T-helper 1 cell (primary cell): ENCODE measurements around the gene FBP2.
"Not testable (repeated sequence)": the region's sequence is repeated elsewhere in the genome, so short reads cannot be mapped to it uniquely, and the experiment has no call there.

Experiments used
- DNase-seq, 5 donors: peaks; one replicate each; pipeline ENCODE4 v3.0.0-alpha.2; 2012 to 2020

Gene FBP2

DNA sequence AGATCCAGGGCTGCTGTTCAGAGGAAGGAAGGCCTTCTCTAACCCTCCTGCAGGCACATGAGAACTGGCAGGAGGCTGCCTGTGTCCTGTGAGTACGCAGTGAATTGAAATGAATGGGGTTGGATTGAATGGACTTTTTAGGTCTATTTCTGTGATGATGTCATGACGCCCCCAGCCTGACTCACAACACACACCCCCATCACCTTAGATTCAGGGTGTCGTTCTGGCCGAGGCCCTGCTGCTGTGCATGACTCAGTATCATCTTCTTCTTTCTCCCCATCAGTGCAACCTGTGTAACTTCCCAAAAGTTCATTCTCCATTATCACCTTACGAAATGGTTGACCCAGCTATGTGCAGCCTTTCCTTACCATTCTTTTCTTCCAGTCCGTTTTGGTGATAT, 33.4 kb downstream of the FBP2 start:
- DNase-seq: no peak

DNA sequence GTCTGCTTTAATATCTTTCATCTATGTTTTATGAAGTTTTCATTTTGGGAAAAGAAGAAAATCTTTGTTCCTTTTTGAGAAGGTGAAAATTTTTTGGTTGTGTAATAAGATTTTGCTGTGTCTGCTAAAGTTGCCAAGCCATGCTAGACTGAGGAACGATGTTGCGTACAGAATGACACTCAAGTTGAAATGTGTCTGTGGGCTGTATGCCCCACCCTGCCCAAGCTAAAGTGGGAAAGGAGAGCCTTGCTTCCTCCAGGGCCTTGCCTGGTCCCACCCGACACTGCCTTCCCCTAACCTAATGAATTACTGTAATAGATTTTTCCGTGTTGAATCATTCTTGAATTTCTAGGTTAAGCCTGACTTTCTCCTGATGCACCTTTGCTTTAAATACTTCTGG, 36.2 kb downstream of the FBP2 start:
- DNase-seq: no peak

DNA sequence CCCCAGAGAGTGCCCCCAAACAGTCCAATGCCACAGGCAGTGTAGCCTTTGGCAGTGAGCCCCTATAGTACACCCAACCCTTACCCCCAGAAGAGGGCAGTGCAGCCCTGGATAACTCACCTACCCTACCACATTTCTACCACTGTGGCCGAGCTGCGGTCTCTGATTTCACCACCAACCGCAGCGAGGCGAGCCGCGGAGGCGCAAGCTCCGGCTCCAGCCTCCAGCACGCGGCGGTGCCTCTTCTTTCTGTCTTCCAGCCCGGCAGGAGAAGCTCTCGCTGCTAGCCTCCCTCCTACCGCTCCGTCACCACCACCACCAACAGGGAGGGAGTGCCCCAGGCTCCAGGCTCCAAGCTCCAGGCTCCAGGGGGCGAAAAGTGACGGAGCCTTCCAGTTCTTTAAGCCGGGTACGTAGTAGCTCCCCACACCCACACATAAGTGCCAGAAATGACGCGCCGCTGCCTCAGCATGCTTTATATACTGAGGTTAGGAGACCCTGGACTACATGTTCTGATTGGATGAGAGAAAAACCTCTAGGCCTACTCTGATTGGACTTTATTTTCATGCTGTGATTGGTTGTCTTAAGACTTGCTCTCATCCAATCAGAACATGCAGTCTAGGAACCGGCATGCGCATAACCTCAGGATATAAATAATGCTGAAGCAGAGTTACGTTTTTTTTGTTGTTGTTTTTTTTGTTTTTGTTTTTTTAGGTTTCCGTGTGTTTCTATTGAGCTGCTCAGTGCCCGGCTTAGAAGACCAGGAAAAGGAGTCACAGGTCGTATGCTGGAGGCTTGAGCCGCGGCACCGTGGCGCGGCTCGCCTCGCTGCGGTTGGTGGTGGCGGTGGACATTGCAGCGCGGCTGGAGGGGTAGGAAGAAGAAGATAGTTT, 38.9 kb downstream of the FBP2 start, which contains the start of gene PCAT7:
TSS of gene PCAT7 (plus strand) at position 645 of the 893 bp plus-strand sequence.
- peak in 1 of 5 donors; percentile 25 for DNase-seq

DNA sequence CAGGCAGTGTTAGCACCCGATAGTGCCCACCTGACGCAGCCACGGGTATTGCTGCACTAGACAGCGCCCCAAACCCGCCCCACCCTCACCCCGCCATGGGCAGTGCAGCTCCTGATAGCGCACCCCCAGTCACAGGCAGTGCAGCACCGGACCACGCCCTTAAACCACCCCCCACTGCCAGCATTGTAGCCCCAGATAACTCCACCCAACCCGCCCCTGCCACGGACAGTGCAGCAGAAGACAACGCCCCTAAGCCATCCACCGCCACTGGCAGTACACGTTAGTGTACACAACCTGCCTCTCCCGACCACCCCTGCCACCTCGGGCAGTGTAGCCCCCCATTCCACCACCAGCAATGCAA, 39.6 kb downstream of the FBP2 start:
- no peak for DNase-seq

DNA sequence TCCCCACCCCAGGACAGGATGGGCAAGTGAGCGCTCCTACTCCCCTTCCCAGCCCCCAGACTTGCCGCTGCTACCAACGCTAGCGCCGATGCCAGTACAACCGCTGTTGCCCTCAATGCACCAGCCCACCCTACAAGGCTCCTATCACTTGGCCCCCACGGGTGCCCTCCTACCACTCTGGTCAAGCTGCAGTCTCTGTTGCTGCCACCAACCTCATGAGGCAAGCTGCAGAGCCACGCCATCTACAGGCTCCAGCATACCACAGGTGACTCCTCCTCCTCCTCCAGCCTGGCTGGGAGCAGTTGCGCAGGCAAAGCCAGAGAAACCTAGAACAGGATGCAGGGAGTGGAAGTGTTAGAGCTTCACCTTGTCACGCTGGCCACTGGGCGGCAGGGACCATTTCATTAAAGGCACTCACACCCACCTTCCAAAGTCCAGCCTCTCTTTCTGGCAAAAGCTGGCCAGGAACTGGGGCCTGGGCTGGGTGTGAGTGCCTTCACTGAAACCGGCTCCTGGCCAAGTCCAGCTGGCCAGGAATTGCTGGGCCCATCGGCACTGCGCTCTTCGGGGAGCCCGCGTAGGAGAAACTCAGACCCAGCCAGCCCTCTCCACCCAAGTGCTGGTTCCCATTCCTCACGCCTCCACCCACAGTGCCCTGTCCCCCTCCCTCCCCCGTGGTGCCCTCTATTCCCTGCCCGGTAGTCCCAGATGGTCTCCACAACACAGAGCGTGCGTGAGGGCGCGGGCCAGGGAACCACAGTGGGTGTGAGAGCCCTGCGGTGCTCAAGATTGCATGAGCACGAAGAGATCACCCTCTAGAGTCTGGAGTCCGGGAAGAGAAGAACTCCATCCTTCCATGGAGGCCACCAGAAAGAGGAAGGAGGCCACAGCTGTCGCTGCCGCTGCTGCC, 40.3 kb downstream of the FBP2 start:
- no peak for DNase-seq

DNA sequence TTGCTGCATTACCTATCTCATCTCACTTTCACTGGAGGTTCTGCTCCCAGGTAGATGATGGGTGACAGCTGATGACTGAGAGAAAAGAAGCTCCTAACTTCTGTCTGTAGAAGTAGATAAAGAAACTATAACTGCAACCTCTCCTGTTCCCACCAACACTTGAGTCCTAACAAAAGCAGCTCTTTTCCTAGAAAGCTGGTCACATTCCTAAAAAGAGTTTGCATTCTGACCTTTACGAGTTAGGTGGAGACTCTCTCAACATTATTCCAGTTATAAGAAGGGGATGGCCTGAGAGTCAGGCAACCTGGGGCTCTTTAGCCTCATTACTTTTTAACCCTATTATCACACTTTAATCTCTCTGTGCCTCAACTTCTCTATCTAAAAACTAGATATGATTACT, 47.7 kb downstream of the FBP2 start:
- no peak for DNase-seq

DNA sequence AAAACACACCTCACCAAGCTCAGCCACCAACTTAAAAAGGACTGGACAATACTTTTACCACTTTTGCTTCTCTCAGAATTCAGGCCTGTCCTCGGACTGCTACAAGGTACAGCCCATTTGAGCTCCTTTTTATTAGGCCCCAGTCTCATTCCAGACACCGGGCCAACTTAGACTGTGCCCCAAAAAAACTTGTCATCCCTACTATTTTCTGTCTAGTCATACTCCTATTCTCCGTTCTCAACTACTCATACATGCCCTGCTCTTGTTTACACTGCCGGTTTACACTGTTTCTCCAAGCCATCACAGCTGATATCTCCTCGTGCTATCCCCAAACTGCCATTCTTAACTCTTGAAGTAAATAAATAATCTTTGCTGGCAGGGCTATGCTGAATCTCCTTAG, 49.3 kb downstream of the FBP2 start:
- DNase-seq: not testable (repeated sequence)

DNA sequence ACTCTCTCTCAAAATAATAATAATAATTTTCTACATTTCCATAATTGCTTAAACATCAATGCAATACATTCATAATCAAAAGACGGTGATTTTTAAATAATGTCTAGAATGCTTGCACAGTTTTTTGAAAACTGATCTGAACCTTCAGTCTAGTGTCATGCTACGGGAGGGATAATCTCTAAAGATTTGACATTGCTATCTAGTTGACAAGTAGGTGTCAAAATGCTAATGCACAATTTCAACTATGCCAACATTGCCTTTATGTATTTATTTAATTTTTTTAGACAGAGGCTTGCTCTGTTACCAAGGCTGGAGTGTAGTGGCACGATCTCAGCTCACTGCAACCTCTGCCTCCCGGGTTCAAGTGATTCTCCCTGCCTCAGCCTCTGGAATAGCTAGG, 54.7 kb downstream of the FBP2 start:
- DNase-seq: no peak

DNA sequence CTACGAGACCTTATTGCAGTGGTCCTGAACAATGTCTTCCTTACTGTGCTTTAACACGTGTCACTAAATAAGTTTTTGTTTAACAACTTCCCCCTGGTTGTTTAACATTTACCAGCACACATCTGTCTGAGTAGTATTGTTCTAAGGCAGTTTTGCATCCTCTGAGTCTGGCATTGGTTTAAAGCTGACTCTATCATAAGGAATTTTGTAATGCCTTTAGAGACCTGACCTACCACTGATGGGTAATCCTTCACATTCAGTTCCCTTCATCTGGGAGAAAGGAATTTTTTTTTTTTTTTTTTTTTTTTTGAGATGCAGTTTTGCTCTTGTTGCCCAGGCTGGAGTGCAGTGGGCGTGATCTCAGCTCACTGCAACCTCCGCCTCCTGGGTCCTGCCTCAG, 58.7 kb downstream of the FBP2 start:
- no peak for DNase-seq

DNA sequence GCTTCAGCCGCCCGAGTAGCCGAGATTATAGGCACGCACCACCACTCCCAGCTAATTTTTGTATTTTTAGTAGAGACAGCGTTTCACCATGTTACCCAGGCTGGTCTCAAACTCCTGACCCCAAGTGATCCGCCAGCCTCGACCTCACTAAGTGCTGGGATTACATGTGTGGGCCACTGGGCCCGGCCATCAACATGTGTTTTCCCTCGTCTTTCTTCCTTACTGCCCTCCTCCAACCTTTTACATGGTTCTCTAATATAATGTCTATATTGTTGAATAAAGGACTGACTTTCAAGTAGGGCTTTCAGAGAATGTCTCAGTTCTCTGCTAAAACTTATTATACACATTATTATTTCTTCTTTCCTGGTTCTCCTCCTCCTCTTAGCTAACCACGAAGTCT, 60.0 kb downstream of the FBP2 start:
- no peak for DNase-seq

DNA sequence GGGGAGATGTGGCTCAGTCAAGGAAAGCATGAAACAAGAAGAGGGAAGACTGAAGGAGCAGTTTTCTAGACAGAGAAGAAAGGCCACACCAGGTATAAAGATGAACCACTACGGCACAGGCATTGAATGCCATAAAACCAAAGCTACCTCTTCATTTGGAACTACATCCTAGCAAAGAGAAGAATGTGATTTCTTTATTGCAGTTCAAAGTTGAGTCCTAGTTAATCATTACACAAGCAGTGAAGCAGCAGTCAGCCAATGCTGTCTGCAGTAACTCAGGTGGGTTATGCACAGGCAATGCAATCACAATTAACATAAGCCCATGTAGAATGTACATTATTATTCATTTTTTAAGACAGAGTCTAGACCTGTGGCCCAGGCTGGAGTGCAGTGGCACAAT, 60.5 kb downstream of the FBP2 start:
- DNase-seq: no peak

DNA sequence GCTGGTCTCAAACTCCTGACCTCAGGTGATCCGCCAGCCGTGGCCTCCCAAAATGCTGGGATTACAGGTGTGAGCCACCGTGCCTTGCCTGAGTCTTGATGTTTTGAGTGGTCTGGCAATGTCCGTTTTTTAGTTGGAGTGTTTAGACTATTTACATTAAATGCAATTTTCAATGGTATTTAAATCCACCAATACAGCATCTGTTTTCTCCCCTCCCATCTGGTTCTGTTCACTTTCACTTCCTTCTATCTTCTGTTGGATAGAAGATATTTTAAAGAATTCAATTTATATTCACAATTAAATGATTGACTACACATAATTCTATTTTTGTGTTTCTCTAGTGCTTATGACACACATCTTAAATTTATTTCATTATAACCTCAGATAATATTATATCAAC, 64.7 kb downstream of the FBP2 start:
- DNase-seq: no peak

DNA sequence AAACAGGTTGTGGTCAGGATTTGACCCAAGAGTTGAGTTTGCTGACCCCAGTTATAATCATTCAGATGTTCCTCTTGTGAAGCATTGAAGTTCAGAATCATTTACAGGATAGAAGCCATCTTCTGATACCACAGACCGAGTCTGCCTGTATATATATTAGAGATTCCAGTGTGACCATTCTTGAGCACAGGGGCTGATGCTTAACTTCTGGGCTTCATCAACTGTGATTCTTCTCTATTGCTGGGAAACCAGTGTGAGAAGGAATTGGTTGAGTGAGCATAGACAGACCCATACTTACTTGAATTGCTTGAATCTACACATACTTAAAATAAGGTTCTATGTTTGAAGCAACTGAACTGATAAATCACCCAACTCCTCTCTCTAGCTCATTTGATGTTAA, 66.7 kb downstream of the FBP2 start:
- no peak for DNase-seq

DNA sequence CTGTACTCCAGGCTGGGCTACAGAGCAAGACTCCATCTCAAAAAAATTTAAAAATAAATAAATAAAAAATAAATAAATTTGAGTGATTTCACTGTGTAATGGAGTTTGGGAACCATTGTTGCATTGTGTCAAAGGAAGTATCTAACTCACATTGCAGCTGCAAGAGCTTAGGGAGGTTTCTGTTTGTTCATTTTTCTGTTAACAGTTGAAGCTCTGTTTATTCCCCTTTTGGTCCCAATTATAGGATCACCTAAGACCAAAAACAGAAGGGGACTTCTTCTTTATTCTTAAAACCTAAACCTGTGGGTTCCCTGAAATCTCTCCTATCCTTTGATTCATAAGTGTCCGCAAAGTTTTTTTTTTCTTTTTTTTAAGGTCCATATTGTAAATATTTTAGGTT, 67.4 kb downstream of the FBP2 start:
- no peak for DNase-seq

DNA sequence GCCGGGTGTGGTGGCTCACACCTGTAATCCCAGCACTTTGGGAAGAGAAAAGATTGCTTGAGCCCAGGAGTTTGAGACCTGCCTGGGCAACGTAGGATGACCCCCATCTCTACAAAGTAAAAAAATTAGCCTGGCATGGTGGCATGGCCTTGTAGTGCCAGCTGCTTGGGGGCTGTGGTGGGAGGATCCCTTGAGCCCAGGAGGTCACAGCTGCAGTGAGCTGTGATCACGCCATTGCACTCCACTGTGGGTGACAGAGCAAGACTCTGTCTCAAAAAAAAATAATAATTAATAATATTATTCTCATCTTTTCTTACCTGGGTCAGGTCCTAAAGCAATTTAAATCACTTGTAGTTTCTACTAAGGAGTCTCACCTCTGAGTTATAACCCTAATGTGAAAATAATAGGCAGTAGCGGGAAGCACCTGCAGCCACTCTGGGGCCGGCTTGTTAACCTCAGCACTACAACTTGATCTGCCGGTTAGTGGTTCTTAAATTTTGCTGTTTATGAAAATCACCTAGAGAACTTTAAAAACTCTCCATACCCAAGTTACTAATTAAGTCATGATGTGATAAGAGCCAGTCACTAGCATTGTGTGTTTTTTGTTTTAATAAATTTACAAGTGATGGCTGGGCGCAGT, 68.1 kb downstream of the FBP2 start:
- no peak for DNase-seq

DNA sequence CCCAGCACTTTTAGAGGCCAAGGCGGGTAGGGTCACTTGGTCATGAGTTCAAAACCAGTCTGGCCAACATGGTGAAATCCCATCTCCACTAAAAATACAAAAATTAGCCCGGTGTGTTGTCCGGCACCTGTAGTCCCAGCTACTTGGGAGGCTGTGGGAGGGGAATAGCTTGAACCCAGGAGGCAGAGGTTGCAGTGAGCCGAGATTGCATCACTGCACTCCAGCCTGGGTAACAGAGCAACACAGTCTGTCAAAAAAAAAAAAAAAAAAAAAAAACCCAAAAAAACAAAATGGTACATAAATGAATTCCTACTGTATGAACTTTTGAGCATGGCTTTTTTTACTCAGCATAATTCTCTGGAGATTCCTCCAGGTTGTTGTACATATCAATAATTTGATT, 76.4 kb downstream of the FBP2 start:
- DNase-seq: no peak

DNA sequence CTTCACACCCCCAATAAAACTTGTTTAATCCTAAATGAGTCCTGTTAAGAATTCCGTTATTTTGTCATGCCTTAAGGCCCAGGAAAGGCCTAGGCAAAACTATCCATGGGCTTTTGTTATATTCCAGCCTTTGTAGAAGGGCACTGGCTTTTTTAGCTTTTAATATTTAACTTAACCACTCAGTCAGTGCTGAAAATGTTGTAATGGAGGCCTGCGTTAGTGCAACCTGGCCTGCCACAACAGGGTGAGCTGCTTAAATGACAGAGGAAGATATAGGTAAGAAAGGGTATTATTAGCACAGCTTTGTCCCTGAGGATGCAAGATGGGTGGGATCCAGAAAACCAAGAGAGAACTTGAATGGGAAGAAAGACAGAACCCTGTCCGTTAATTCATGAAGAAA, 78.9 kb downstream of the FBP2 start:
- DNase-seq: no peak

DNA sequence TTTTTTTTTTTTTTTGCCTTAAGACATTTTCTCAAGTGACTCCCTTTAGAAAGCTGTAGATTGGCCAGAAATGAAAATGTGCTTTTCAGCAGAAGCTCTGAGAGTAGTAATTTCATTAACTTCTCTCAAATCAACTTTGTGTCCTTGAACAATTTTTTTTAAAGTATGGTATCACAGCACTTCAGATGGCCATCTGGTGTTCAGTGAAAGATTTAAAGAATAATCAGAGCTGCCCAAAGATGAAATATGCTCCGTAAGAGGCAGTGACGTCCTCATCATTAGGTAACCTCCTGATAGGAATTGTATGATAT, 81.7 kb downstream of the FBP2 start:
- no peak for DNase-seq

DNA sequence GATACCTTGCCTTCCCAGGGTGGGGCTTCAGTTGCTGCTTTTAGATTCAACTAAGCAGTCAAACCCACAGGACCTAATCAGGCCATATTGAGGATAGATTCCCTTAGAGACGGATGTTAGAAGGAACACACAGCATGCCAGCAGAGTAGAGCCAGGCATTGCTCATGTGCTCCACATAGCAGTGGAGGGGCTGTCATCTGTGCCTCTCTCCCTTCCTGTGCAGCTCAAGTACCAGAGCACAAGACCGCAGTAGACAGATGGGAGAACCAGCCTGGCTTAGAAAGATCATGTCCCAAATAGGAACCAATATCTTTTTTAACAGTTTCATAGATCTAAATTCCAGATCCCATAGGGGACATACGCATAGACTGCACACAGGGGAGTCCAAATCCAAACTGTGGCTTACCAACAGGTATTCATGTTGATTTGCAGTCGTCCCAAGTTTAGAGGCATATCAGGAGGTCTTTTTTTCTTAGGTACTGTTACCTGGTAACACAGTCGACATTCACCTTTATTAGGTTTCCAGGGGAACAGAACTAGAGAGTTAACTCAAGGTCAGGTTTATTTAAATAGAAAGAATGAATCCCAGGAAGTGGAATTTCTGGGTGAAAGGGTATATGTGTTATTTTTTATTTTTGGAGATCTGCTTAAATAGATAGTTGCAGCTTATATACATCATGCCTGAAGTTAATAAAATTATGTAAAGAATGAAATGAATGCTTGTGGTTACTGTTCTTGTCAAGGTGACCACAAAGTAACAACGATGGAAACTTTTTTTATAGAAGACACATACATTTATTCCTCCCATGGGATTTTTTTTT, 82.3 kb downstream of the FBP2 start:
- no peak for DNase-seq
